H1 (cell line): ENCODE data around the gene FGF14. TPM values are rescaled to one million over a fixed set of nuclear protein-coding genes. Genes with fewer than 3 reads are reported as not detected.

ENCODE experiments used
- CTCF ChIA-PET: fragments of 300-600 bp; sonication (Branson Sonifier 250); formaldehyde crosslinking; loops from one replicate; lab custom pipeline; 2021; ENCODE audit not compliant: partially characterized antibody; lab: Charles Lee
- POLR2A ChIA-PET: fragments of 300-600 bp; sonication (Branson Sonifier 250); formaldehyde crosslinking; loops from one replicate; lab custom pipeline; 2021; ENCODE audit warnings: inconsistent platforms; ENCODE audit not compliant: partially characterized antibody; lab: Charles Lee
- DNase-seq, 2 experiments: peaks; one replicate each; pipeline versions ENCODE4 v3.0.0 to v3.0.0-alpha.2; 2010 to 2022; ENCODE audit warnings: low spot score in 2 of 2, low read depth in 1 of 2, mixed read lengths in 1 of 2
- FAIRE-seq: peaks from 2 replicates; lab custom pipeline; 2011; peaks lifted over from hg19 to GRCh38; lab: Jason Lieb, UNC
- H2AFZ ChIP-seq: 2 replicates; pipeline ENCODE4 v1.8.1; 2012; ENCODE audit warnings: low read length, inconsistent platforms
- H2AK5ac ChIP-seq: 2 replicates; pipeline ENCODE4 v1.6.1; 2013; ENCODE audit warnings: low read depth, low read length
- H2BK120ac ChIP-seq: replicated peaks from 2 replicates; pipeline ENCODE3; 2013; ENCODE audit warnings: low read depth, low read length, inconsistent platforms
- H2BK12ac ChIP-seq: 2 replicates; pipeline ENCODE4 v1.6.1; 2013; ENCODE audit warnings: low read depth, low read length
- H2BK15ac ChIP-seq: 2 replicates; pipeline ENCODE4 v1.6.1; 2013; ENCODE audit warnings: low read length
- H2BK20ac ChIP-seq: 2 replicates; pipeline ENCODE4 v1.6.1; 2013; ENCODE audit warnings: low read length
- H2BK5ac ChIP-seq: 2 replicates; pipeline ENCODE4 v1.6.1; 2013; ENCODE audit warnings: low read depth, low read length
- H3K14ac ChIP-seq: 2 replicates; pipeline ENCODE4 v1.6.1; 2013; ENCODE audit warnings: inconsistent platforms; ENCODE audit not compliant: insufficient read length
- H3K18ac ChIP-seq: 2 replicates; pipeline ENCODE4 v1.6.1; 2013; ENCODE audit warnings: low read length; ENCODE audit errors: extremely low read depth
- H3K23ac ChIP-seq: 2 replicates; pipeline ENCODE4 v1.6.1; 2013; ENCODE audit warnings: inconsistent platforms; ENCODE audit not compliant: insufficient read length
- H3K23me2 ChIP-seq: 2 replicates; pipeline ENCODE4 v1.6.1; 2013; ENCODE audit warnings: low read depth, low read length
- H3K27ac ChIP-seq: 2 replicates; pipeline ENCODE4 v1.6.1; 2011; ENCODE audit warnings: low read depth, low read length, inconsistent platforms
- H3K27me3 ChIP-seq, 4 experiments: replicated peaks in 1 of 4; 1 replicate in 1 of 4; 2 replicates in 3 of 4; pipeline versions ENCODE4 v1.6.1 to v1.8.1; 2011 to 2013; ENCODE audit warnings: low read length in 3 of 4, mild to moderate bottlenecking in 3 of 4, inconsistent platforms in 2 of 4, mixed read lengths in 2 of 4, moderate library complexity in 1 of 4; ENCODE audit not compliant: control insufficient read depth in 3 of 4, insufficient read depth in 3 of 4; ENCODE audit errors: extremely low read depth in 1 of 4
- H3K36me3 ChIP-seq, 4 experiments: 2 replicates each; pipeline versions ENCODE4 v1.6.1 to v1.8.1; 2011 to 2013; ENCODE audit warnings: mild to moderate bottlenecking in 4 of 4, low read length in 3 of 4, moderate library complexity in 2 of 4, control low read depth in 1 of 4, inconsistent platforms in 1 of 4; ENCODE audit not compliant: insufficient read depth in 4 of 4, control insufficient read depth in 2 of 4
- H3K4ac ChIP-seq: replicated peaks from 2 replicates; pipeline ENCODE3; 2013; ENCODE audit warnings: low read length, low read depth, mixed read lengths, inconsistent platforms; ENCODE audit not compliant: insufficient read length
- H3K4me1 ChIP-seq, 4 experiments: replicated peaks in 1 of 4; 1 replicate in 1 of 4; 2 replicates in 3 of 4; pipeline versions ENCODE4 v1.6.1 to v1.8.1; 2011 to 2013; ENCODE audit warnings: low read length in 3 of 4, inconsistent platforms in 2 of 4, mixed read lengths in 1 of 4; ENCODE audit not compliant: insufficient read depth in 4 of 4, control insufficient read depth in 3 of 4
- H3K4me2 ChIP-seq, 2 experiments: 2 replicates each; pipeline versions ENCODE4 v1.6.1 to v1.8.1; 2011 to 2013; ENCODE audit warnings: low read depth in 2 of 2, low read length in 2 of 2, control low read depth in 1 of 2, inconsistent platforms in 1 of 2, mild to moderate bottlenecking in 1 of 2; ENCODE audit not compliant: insufficient read depth in 1 of 2
- H3K4me3 ChIP-seq, 4 experiments: fragments of 200-600, 300-600 bp in 1 of 4; sonication (generic), shearing (Covaris generic), sonication (Bioruptor Twin) in 1 of 4; 2 replicates each; pipeline versions ENCODE4 v1.5.1 to v1.8.1; 2011 to 2016; ENCODE audit warnings: low read length in 4 of 4, low read depth in 3 of 4, control low read depth in 2 of 4, inconsistent platforms in 2 of 4, mild to moderate bottlenecking in 2 of 4, mixed read lengths in 1 of 4, moderate library complexity in 1 of 4; ENCODE audit not compliant: insufficient read depth in 2 of 4; ENCODE audit errors: extremely low read depth in 1 of 4
- H3K56ac ChIP-seq: replicated peaks from 2 replicates; pipeline ENCODE3; 2013; ENCODE audit warnings: low read depth, mild to moderate bottlenecking, mixed read lengths, low read length, inconsistent platforms; ENCODE audit not compliant: insufficient read length
- H3K79me1 ChIP-seq: 2 replicates; pipeline ENCODE4 v1.6.1; 2013; ENCODE audit warnings: low read depth, low read length, control low read depth
- H3K79me2 ChIP-seq, 2 experiments: 2 replicates each; pipeline versions ENCODE4 v1.6.1 to v1.8.1; 2012 to 2013; ENCODE audit warnings: low read length in 2 of 2, mild to moderate bottlenecking in 2 of 2, inconsistent platforms in 1 of 2; ENCODE audit not compliant: insufficient read depth in 2 of 2, control insufficient read depth in 1 of 2
- H3K9ac ChIP-seq, 4 experiments: replicated peaks in 1 of 4; 1 replicate in 1 of 4; 2 replicates in 3 of 4; pipeline versions ENCODE4 v1.6.1 to v1.8.1; 2011 to 2013; ENCODE audit warnings: low read depth in 3 of 4, low read length in 3 of 4, control low read depth in 2 of 4, mild to moderate bottlenecking in 2 of 4, moderate library complexity in 2 of 4, inconsistent platforms in 1 of 4; ENCODE audit errors: extremely low read depth in 1 of 4
- H3K9me3 ChIP-seq, 2 experiments: 2 replicates each; pipeline versions ENCODE4 v1.6.1 to v1.8.1; 2012 to 2013; ENCODE audit warnings: mild to moderate bottlenecking in 2 of 2, moderate library complexity in 2 of 2, control low read depth in 1 of 2, inconsistent platforms in 1 of 2, low read depth in 1 of 2, low read length in 1 of 2, mixed read lengths in 1 of 2; ENCODE audit not compliant: insufficient read depth in 2 of 2
- H4K20me1 ChIP-seq, 2 experiments: replicated peaks in 1 of 2; 2 replicates each; pipeline versions ENCODE3 to v1.8.1; 2011 to 2013; ENCODE audit warnings: inconsistent platforms in 2 of 2, low read length in 2 of 2, mild to moderate bottlenecking in 1 of 2; ENCODE audit not compliant: insufficient read depth in 2 of 2, control insufficient read depth in 1 of 2
- H4K5ac ChIP-seq: 2 replicates; pipeline ENCODE4 v1.6.1; 2013; ENCODE audit warnings: low read length, low read depth, mixed read lengths, inconsistent platforms; ENCODE audit not compliant: insufficient read length
- H4K8ac ChIP-seq: 2 replicates; pipeline ENCODE4 v1.8.0; 2013; ENCODE audit warnings: mild to moderate bottlenecking, moderate library complexity, low read length, inconsistent platforms; ENCODE audit not compliant: insufficient read depth; ENCODE audit errors: extremely low read depth
- H4K91ac ChIP-seq: replicated peaks from 2 replicates; pipeline ENCODE3; 2013; ENCODE audit warnings: low read length, mixed read lengths, inconsistent platforms; ENCODE audit not compliant: insufficient read length
- CEBPB ChIP-seq: IDR thresholded peaks from 2 replicates; pipeline ENCODE4 v1.6.1; 2012; ENCODE audit warnings: low read depth, low read length
- NRF1 ChIP-seq: IDR thresholded peaks from 2 replicates; pipeline ENCODE4 v1.6.1; 2011; ENCODE audit warnings: mild to moderate bottlenecking, low read depth, low read length, improper control_type of control experiment
- WGBS, 2 experiments: shearing (Covaris generic) in 1 of 2; methylation state at CpG; one replicate each; pipeline versions ENCODE4 v1.1.6 to v1.1.7; 2013 to 2015; ENCODE audit warnings: low lambda C conversion rate in 2 of 2, mixed read lengths in 2 of 2, inconsistent platforms in 1 of 2, low coverage in 1 of 2, missing lambda C conversion rate in 1 of 2; ENCODE audit not compliant: insufficient replicate concordance in 2 of 2, insufficient coverage in 1 of 2, insufficient read length in 1 of 2; ENCODE audit errors: extremely low coverage in 1 of 2, missing lambda C conversion rate in 1 of 2; 5-methylcytosine and 5-hydroxymethylcytosine counted together
- polyA plus RNA-seq, 7 experiments: library from polyadenylated mRNA; depleted of rRNA in 3 of 7; stranded (reverse) in 5 of 7; unstranded in 2 of 7; fragments of >200 nt in 5 of 7; fragments of 200-250 nt in 2 of 7; gene quantifications; 1 replicate in 5 of 7; 2 replicates in 1 of 7; 4 replicates in 1 of 7; pipeline versions ENCODE4 v1.2.1 to v1.2.3, GENCODE V29; 2011 to 2013; ENCODE audit warnings: missing spikeins in 2 of 7, mixed read lengths in 2 of 7
- total RNA-seq: library from RNA; stranded (reverse); fragmentation: NEBNext Ultra II Directional; extraction: Animal tissue kit (Norgen Biotek cat#: 25700); gene quantifications from 2 replicates; pipeline ENCODE4 v1.2.1, GENCODE V29; 2021

The FGF14 gene
- total and polyA plus RNA-seq, 2 of the 8 experiments (the other 6 are each of a cell fraction or from before 2014, with no cell fraction given): 0.05 to 0.58 TPM

GRCh38 chr13:101837288-101837687, 564.6 kb downstream of the FGF14 start:
- FAIRE-seq: no peak
- CTCF ChIA-PET: interaction anchor here (0.8 to 2.2 kb wide), 3 partner anchors 11 to 39 kb away, joined by 3 to 5 read pairs (median 3); no protein-coding TSS in a partner anchor
- no peak overlapping the region for H3K14ac ChIP-seq

More at GRCh38 chr13:101837288-101837687, 564.6 kb downstream of the FGF14 start:
- Histone ChIP-seq H3K23me2 (no peaks in the 10 kb centered on the region), H3K18ac (no peak overlapping the region), H3K79me2 (no peaks in the 10 kb centered on the region), H3K56ac (no peak overlapping the region), H3K4me2 (no peak overlapping the region), H3K4me1 (peaks cover 2 to 6% (median 3%) of the 10 kb centered on the region in 4 experiments; a peak in 5 of 7 replicates), H2BK15ac (no peak overlapping the region), H3K36me3 (no peaks in the 10 kb centered on the region), H2AFZ (no peak overlapping the region), H2AK5ac (no peak overlapping the region), H3K23ac (no peak overlapping the region), H3K9ac (no peak overlapping the region), H4K91ac (no peak overlapping the region), H2BK120ac (no peak overlapping the region), H3K4ac (no peak overlapping the region), H3K4me3 (no peak overlapping the region), H4K8ac (no peak overlapping the region), H3K27me3 (no peaks in the 10 kb centered on the region), H2BK5ac (no peak overlapping the region), H4K20me1 (no peaks in the 10 kb centered on the region), H3K79me1 (no peaks in the 10 kb centered on the region), H4K5ac (no peak overlapping the region), H3K27ac (no peak overlapping the region), H3K9me3 (no peaks in the 10 kb centered on the region), H2BK12ac (no peak overlapping the region), H2BK20ac (no peak overlapping the region)
- 100% methylated on average over 2 of the region's 2 CpGs; no CpG with 5 or more reads in 1 of the 2 experiments for WGBS, 2 experiments
- POLR2A ChIA-PET: no interaction called here
- no peak for DNase-seq
- TF ChIP-seq CEBPB: peak; percentile 49; the same call in 1 of the 2 replicates
- no peak for TF ChIP-seq NRF1
